Measurements from ENCODE around the gene KCNJ12.

DNA sequence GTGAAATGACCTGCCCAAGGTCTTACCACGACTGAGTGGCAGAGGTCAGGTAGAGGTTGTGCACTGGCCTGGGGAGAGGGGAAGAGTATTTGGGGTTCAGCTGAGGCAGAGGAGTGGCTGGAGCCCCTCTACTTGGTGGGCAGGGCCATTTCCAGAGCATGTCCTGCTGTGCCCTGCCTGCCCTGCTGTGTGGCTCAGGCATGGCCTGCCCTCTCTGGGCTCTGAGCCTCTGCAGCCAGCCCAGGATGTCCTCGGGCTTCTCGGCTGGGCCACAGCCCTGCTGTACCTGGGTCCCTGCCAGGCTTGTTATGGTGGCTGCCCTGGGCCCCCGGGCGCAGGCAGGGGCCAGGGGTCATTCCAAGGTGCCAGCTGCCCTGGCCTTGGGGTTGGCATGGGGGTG is 19.6 kb downstream of the KCNJ12 start:
- no peak for TF ChIP-seq EZH2 (IDR thresholded peaks at IDR 0.05; ENCODE audit: borderline replicate concordance, low read length)
- TF ChIP-seq, protein P1, sequence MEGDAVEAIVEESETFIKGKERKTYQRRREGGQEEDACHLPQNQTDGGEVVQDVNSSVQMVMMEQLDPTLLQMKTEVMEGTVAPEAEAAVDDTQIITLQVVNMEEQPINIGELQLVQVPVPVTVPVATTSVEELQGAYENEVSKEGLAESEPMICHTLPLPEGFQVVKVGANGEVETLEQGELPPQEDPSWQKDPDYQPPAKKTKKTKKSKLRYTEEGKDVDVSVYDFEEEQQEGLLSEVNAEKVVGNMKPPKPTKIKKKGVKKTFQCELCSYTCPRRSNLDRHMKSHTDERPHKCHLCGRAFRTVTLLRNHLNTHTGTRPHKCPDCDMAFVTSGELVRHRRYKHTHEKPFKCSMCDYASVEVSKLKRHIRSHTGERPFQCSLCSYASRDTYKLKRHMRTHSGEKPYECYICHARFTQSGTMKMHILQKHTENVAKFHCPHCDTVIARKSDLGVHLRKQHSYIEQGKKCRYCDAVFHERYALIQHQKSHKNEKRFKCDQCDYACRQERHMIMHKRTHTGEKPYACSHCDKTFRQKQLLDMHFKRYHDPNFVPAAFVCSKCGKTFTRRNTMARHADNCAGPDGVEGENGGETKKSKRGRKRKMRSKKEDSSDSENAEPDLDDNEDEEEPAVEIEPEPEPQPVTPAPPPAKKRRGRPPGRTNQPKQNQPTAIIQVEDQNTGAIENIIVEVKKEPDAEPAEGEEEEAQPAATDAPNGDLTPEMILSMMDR (conservative IDR thresholded peaks at IDR 0.05 in 1 of 2, IDR thresholded peaks at IDR 0.05 in 1 of 2; ENCODE audit: extremely low read depth in 1 of 2, insufficient read depth in 1 of 2, low read depth in 1 of 2, low read length in 2 of 2): no peak
